ENCODE results near the gene SMC6.
A peak's percentile ranks its signal among the peaks of the same experiment; 100 is the strongest.

Gene SMC6

GRCh38 chr2:17753803-17754663 is at the start of gene SMC6, which contains the start of gene GEN1:
Gene SMC6 (minus strand): TSS chr2:17753810. CDS start chr2:17745946, 7,864 bp downstream.
Gene GEN1 (plus strand): TSS chr2:17754138. CDS start chr2:17759944, 5,806 bp downstream.
- DNase-seq (ENCODE audit: low read depth in 2 of 2), result peak; percentile 81 to 86

DNA sequence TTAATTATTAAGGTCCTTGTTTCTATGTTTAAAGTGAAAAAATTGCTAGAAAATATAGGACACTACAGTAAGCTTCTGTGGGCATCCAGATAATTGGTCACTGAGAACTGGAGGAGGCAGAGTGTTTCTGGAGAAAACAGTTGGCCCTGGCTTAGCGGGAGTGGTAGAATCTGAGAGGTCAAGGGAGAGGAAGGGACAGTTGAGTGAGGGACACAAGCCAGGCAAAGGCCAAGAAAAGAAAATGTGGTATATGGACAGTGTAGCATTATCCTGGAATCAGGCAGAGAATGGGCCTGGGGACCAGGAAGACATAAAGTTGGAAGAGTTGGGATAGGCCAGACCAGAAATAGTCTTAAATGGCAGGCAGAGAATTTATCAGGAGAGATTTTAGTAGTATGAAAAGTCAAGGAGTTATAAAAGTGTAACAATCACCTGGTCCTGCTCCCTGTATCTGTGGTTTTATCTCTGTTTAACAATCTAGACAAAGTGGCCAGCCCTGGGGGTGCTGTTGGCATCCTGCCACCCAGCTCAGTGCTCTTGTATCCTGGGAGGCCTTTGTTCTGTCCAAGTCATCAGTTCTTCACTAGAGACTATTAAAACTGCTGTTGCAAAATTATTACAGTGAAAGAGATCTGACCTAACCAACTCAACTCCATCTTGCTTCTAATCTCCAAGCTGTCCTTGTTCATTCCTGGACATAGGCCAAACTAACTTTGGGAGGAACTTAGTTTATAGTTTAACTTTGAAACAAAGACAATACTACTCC is 47.3 kb upstream of the SMC6 start:
- no peak for DNase-seq (ENCODE audit: low read depth in 2 of 2)

- no peak for DNase-seq (ENCODE audit: low read depth in 2 of 2)
Measured at GRCh38 chr2:17800219-17800618, 46.6 kb upstream of the SMC6 start.

DNA sequence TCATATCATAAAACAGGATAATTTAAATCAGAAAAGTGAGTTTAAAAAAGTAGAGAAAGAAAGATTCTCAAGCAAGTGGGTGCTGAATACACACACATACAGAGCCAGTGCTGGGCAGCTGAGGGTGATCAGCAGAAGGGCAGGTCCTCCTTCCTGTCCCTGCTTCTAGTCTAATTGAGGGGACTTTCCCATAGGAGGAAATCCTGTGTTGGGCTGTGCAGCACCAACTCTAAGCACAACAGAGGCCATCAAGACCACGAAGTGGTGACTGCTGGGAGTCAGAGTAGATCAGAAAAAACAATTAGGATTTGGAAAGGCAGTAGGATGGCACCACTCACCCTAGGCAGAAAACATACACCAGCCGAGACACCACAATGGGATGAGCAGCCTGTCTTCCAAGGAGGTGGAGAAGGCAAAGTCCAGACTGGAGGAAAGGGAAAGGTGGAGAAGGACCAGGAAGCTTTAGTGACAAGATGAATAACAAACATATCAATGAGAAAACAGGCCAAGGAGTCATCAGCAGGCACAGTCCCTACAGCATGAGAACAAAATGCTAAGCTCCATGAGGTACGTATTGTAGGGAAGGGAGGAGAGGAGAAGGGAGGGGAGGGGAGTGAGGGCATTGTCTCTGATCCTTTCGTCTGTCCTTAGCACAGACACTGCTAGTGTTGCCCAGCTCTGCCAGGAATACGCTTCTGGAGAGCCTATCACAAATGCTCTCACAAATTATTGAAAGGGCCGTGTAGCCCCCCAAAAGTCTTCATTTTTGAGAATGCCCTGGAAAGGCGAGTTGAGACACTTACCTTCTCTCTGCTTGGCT is 45.9 kb upstream of the SMC6 start:
- DNase-seq (ENCODE audit: low read depth in 2 of 2), result no peak

DNA sequence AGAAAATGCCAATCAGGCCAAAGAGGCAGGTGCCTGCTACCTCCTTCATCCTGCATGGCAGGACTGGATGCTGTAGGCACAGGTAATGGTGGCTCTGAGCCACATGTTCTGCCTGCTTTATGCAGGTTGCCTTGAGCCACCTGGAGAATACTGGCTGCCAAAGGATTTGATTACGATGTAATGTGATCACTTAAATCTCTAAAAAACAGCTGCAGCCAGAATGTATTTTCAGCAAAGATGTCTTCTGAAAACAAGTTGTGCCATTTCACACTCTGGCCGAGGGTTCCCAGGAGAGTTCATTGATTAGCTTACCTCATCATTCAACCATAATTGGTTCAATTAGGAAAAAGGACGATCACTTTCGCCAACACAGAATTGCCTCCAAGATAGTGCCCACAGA is 44.7 kb upstream of the SMC6 start:
- no peak for DNase-seq (ENCODE audit: low read depth in 2 of 2)

DNA sequence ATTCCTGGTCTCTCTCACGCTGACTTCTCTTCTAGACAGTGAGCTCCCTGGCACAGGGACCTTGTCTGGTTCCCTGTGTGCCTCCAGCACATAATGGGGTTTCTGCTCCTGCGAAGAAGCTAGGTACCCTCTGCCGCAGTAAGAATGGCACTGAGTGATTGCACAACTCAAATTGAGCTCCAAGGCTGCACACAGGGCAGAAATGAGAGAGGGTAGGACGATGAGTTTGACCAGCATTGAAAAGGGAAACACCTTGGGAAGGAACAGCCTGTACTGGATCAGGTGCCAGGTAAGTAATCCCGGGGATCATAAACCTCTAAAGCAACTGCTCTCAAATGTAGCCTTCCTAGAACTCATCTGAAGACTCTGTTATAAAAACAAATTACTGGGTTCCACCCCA is 41.7 kb upstream of the SMC6 start:
- no peak for DNase-seq (ENCODE audit: low read depth in 2 of 2)

GRCh38 chr2:17793803-17794354 is 40.3 kb upstream of the SMC6 start:
- DNase-seq (ENCODE audit: low read depth in 2 of 2), result no peak

GRCh38 chr2:17793296-17793695 is 39.7 kb upstream of the SMC6 start:
- no peak for DNase-seq (ENCODE audit: low read depth in 2 of 2)

GRCh38 chr2:17792515-17792914 is 38.9 kb upstream of the SMC6 start:
- DNase-seq (ENCODE audit: low read depth in 2 of 2), result no peak

DNA sequence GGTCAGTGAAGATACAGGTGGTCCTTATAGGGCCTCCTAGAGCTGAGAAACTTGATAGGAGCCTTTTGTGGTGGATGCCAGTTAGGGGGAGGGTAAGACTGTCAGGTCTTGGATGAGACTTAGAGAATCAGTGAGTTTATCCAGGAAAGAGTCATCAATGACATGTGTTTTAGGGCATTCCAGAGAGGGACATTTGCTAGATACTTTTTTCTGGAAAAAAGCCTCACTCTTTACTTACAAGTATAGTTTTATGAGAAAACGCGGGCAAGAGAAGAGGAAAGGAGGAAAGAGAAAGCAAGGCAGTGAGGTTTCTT is 38.2 kb upstream of the SMC6 start:
- DNase-seq (ENCODE audit: low read depth in 2 of 2), result no peak

DNA sequence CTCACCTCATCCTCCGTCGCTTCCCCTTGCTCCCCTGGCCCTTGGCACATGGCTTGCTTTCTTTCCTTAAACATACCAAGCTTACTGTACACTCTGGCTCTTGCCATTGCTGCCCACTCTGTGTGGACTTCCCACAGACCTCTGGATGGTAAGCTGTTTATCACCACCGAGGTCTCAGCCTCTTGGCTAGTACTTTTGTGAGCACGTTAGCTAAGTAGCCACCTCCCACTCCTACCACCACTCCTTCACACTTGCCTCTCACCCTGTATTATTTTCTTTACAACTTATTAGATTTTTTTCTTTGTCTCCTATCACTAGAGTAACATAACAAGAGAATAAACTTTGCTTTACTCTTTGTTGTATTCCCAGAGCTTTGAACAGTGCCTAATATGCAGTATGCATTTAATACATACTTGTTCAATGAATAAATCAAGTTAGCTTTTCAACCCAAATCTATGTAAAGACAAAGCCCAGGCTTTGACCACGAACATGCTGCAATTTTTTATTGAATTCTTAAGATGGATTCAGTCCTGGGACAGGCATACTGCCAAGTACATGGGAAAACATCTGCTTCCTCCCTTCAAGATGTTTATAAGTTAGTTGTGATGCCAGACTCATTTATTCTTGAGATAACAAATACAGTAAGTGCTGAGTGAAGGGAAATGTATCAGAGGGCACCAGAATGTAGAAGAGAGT is 37.7 kb upstream of the SMC6 start:
- no peak for DNase-seq (ENCODE audit: low read depth in 2 of 2)

DNA sequence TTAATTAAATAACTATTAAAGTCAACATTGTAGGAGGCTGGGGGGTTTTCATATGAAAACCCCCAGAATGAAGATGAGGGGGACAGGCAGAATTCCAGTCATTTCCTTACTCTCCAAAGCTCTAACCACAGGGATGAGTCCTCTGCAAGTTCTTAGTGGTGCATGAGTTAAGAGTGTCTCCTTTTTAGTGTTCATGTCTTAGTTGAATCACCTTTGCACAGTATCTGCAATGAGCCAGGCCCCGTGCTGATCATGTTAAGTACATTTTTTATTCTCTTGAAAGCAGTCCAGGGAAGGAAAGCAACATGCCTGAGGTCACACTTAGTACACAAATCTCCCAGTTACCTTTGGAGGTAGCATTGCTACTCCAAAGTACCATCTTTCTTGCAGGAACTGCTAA is 36.9 kb upstream of the SMC6 start:
- no peak for DNase-seq (ENCODE audit: low read depth in 2 of 2)

DNA sequence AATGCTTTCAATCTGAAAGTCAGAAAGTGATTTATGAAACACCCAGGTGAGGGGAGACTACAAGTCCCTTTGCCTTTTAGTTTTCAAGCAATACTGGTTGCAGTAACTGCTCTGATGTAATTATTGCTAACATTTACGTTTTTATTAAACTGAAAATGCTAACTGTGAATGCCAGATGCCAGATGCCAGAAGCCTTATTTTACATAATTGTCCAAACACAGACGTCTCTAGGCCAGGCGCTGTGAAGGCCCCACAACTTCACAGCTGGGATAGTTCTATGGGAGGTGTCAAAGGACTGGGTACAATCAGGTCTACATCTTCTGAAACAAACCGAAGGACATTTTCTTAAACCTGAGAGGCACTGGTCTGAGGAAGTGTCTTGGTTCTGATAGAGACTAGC is 35.2 kb upstream of the SMC6 start:
- DNase-seq (ENCODE audit: low read depth in 2 of 2), result no peak

GRCh38 chr2:17786727-17787126 is 33.1 kb upstream of the SMC6 start:
- DNase-seq (ENCODE audit: low read depth in 2 of 2), result no peak

- no peak for DNase-seq (ENCODE audit: low read depth in 2 of 2)
Measured at GRCh38 chr2:17781482-17781881, 27.9 kb upstream of the SMC6 start.

GRCh38 chr2:17780546-17780945 is 26.9 kb upstream of the SMC6 start:
- no peak for DNase-seq (ENCODE audit: low read depth in 2 of 2)

DNA sequence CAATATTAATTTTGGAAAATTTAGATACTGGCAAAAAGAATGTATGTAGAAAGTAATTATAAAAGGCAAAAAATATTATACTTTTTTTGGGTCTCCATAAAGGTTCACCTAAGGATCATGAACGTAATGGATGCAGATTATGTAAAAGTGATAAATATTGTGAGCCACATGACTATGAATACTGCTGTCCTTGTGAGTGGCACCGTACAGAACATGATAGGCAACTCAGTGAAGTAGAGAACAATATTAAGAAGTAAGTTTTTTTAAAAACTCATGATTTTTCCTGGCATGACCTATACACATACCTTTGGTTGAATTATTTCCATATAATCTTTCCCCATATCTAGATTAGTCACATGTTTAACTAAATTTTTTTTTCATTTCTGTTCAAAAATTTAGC is 18.9 kb upstream of the SMC6 start:
- DNase-seq (ENCODE audit: low read depth in 2 of 2), result no peak

DNA sequence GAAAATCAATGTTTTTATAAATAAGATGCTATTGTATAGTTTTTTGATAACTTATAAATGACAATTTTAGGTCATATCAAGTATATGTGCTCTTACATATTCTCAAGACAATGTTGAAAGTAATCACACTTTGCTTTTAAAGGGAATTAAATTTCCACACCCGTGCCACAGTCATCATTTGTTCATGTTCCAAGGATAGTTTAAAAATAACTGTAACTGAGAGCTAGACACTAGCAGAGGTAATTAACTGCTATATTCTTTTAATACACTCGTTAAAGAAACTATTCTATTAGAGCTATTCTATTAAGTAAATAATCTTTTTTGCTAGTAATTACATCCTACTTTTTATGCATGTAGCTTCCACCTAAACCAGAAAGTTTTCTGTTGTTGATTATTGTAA is 18.3 kb upstream of the SMC6 start:
- no peak for DNase-seq (ENCODE audit: low read depth in 2 of 2)

DNA sequence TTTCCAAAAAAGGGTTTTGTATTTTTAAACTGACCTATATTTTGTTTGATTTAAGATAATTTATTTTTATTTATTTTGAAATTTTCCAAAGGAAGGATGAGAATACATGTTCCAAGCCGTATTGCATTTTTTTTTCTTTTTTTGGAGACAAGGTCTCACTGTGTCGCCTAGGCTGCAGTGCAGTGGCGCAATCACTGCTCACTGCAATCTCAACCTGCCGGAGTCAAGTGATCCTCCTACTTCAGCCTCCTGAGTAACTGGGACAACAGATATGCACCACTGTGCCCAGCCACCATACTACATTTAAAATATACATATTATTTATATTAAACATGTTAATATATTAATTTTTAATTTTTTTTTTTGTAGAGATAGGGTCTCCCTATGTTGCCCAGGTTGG is 15.3 kb upstream of the SMC6 start:
- DNase-seq (ENCODE audit: low read depth in 2 of 2), result no peak

- DNase-seq (ENCODE audit: low read depth in 2 of 2), result no peak
Measured at GRCh38 chr2:17765398-17765797, 11.8 kb upstream of the SMC6 start.

GRCh38 chr2:17763641-17764333 is 10.2 kb upstream of the SMC6 start:
- DNase-seq (ENCODE audit: low read depth in 2 of 2), result no peak

Measured in stimulated activated CD4-positive, alpha-beta T cell treated with anti-CD3 and anti-CD28 coated beads, Interleukin-12 subunit alpha, Interleukin-12 subunit beta, amount 100 ng/mL, for 24 hours (primary cell).